ENCODE measurements around the gene TAF1L.

GRCh38 chr9:32581512-32582143, 53.8 kb downstream of the TAF1L start:
- no peak for TF ChIP-seq POLR2A (IDR thresholded peaks at IDR 0.05)
- no peak for TF ChIP-seq CTCF (IDR thresholded peaks at IDR 0.05)

Data from lower leg skin (tissue), 3 donors.